DMS153 treated with DMSO at 0.1 percent for 48 hours (cell line): Measurements from ENCODE around the gene PLCH1.
"Not testable (repeated sequence)": the region's sequence is repeated elsewhere in the genome, so short reads cannot be mapped to it uniquely, and the experiment has no call there.

Experiments
- DNase-seq: peaks from one replicate; lab custom pipeline; 2025; ENCODE audit not compliant: unreplicated experiment; lab: John Stamatoyannopoulos, UW

Gene PLCH1

GRCh38 chr3:155651489-155652218 is 93.2 kb downstream of the PLCH1 start:
- no peak for DNase-seq

- DNase-seq: no peak
Measured at GRCh38 chr3:155648013-155648591, 96.8 kb downstream of the PLCH1 start.

GRCh38 chr3:155647206-155647605 is 97.7 kb downstream of the PLCH1 start:
- no peak for DNase-seq

GRCh38 chr3:155646669-155647068 is 98.2 kb downstream of the PLCH1 start:
- DNase-seq: no peak

- DNase-seq: no peak
Measured at GRCh38 chr3:155646128-155646527, 98.7 kb downstream of the PLCH1 start.

- DNase-seq: no peak
Measured at GRCh38 chr3:155643581-155644165, 101.2 kb downstream of the PLCH1 start.

GRCh38 chr3:155641956-155642355 is 102.9 kb downstream of the PLCH1 start:
- no peak for DNase-seq

GRCh38 chr3:155640098-155640497 is 104.8 kb downstream of the PLCH1 start:
- no peak for DNase-seq

GRCh38 chr3:155639462-155640055 is 105.3 kb downstream of the PLCH1 start:
- DNase-seq: no peak

- DNase-seq: not testable (repeated sequence)
Measured at GRCh38 chr3:155638461-155638860, 106.4 kb downstream of the PLCH1 start.

GRCh38 chr3:155637567-155637966 is 107.3 kb downstream of the PLCH1 start:
- no peak for DNase-seq

- no peak for DNase-seq
Measured at GRCh38 chr3:155635056-155635455, 109.8 kb downstream of the PLCH1 start.

GRCh38 chr3:155634121-155634719 is 110.7 kb downstream of the PLCH1 start:
- DNase-seq: no peak

GRCh38 chr3:155631323-155632019 is 113.4 kb downstream of the PLCH1 start:
- no peak for DNase-seq

- no peak for DNase-seq
Measured at GRCh38 chr3:155629556-155629955, 115.3 kb downstream of the PLCH1 start.

- no peak for DNase-seq
Measured at GRCh38 chr3:155629056-155629455, 115.8 kb downstream of the PLCH1 start.

GRCh38 chr3:155622647-155623046 is 122.2 kb downstream of the PLCH1 start:
- DNase-seq: not testable (repeated sequence)

GRCh38 chr3:155620552-155620951 is 124.3 kb downstream of the PLCH1 start:
- DNase-seq: not testable (repeated sequence)

- DNase-seq: no peak
Measured at GRCh38 chr3:155619118-155619915, 125.6 kb downstream of the PLCH1 start.

GRCh38 chr3:155618543-155618942 is 126.3 kb downstream of the PLCH1 start:
- no peak for DNase-seq
